Panc1 (cell line): ENCODE measurements around the gene LRP1B.

Experiments used
- CTCF ChIP-seq: fragments of 450-650 bp; IDR thresholded peaks from 2 replicates; pipeline ENCODE4 v1.5.1; 2017; ENCODE audit warnings: mild to moderate bottlenecking
- POLR2AphosphoS5 ChIP-seq: IDR thresholded peaks from 2 replicates; pipeline ENCODE4 v1.6.1; 2012; ENCODE audit warnings: mild to moderate bottlenecking, low read depth, low read length, moderate library complexity
- REST ChIP-seq, 2 experiments: IDR thresholded peaks; 2 replicates each; pipeline ENCODE4 v1.6.1; 2011 to 2012; ENCODE audit warnings: low read depth in 2 of 2, control low read depth in 1 of 2, low read length in 1 of 2, mild to moderate bottlenecking in 1 of 2, moderate library complexity in 1 of 2; ENCODE audit not compliant: insufficient read depth in 1 of 2
- SIN3A ChIP-seq: IDR thresholded peaks from 2 replicates; pipeline ENCODE4 v1.6.1; 2012; ENCODE audit warnings: low read depth, mild to moderate bottlenecking, low read length, moderate library complexity, borderline replicate concordance; ENCODE audit not compliant: insufficient read depth
- TCF7L2 ChIP-seq: IDR thresholded peaks from 2 replicates; pipeline ENCODE4 v1.6.1; 2011; ENCODE audit warnings: mild to moderate bottlenecking, low read depth, low read length, inconsistent platforms

- no peak for TF ChIP-seq CTCF
- TF ChIP-seq POLR2AphosphoS5: no peak
- no peak for TF ChIP-seq REST (IDR thresholded peaks at IDR 0.05; ENCODE audit: insufficient read depth in 1 of 2, low read depth in 2 of 2, low read length in 1 of 2)
- TF ChIP-seq SIN3A: no peak
- no peak for TF ChIP-seq TCF7L2
Observed at GRCh38 chr2:140249821-140250220, 1881.0 kb downstream of the LRP1B start.
